Neural cell (in vitro differentiated cells): ENCODE results near the gene ONECUT1. TPM values are rescaled to one million over a fixed set of nuclear protein-coding genes. Genes with fewer than 3 reads are reported as not detected.

ENCODE experiments used
- H2AFZ ChIP-seq: fragments of 200-600, 300-800 bp; sonication (generic), shearing (Covaris generic); 2 replicates; pipeline ENCODE4 v1.6.0; 2014; ENCODE audit warnings: low read depth, mild to moderate bottlenecking, antibody characterized with exemption, low read length, moderate library complexity
- H3F3A ChIP-seq: fragments of 200-600 bp; shearing (Covaris generic); 2 replicates; pipeline ENCODE4 v1.6.1; 2016; ENCODE audit warnings: mild to moderate bottlenecking, moderate library complexity, mixed read lengths, antibody characterized with exemption, low read length; ENCODE audit not compliant: insufficient read depth, poor library complexity, severe bottlenecking
- H3K27ac ChIP-seq: fragments of 200-600, 300-800 bp; sonication (generic), shearing (Covaris generic); 2 replicates; pipeline ENCODE4 v1.5.1; 2014; ENCODE audit warnings: mild to moderate bottlenecking, low read length, moderate library complexity
- H3K27me3 ChIP-seq: fragments of 300-800, 200-600 bp; sonication (generic), shearing (Covaris generic); 2 replicates; pipeline ENCODE4 v1.6.0; 2014; ENCODE audit warnings: mild to moderate bottlenecking, low read depth, low read length, moderate library complexity; ENCODE audit not compliant: insufficient read depth
- H3K36me3 ChIP-seq: fragments of 300-800, 200-600 bp; sonication (generic), shearing (Covaris generic); 2 replicates; pipeline ENCODE4 v1.5.1; 2014; ENCODE audit warnings: mild to moderate bottlenecking, antibody characterized with exemption, low read length, moderate library complexity; ENCODE audit not compliant: insufficient read depth
- H3K4me2 ChIP-seq: fragments of 300-800, 200-600 bp; sonication (generic), shearing (Covaris generic); 2 replicates; pipeline ENCODE4 v1.6.0; 2014; ENCODE audit warnings: mild to moderate bottlenecking, low read length
- H3K4me3 ChIP-seq: fragments of 300-800, 200-600 bp; sonication (generic), shearing (Covaris generic); 2 replicates; pipeline ENCODE4 v1.5.1; 2014; ENCODE audit warnings: mild to moderate bottlenecking, low read length, moderate library complexity
- H3K79me2 ChIP-seq: fragments of 200-600 bp; shearing (Covaris generic); replicated peaks from 2 replicates; pipeline ENCODE4 v1.6.0; 2014; ENCODE audit warnings: mild to moderate bottlenecking, low read length, moderate library complexity; ENCODE audit not compliant: insufficient read depth
- H3K9ac ChIP-seq: fragments of 300-800, 200-600 bp; sonication (generic), shearing (Covaris generic); 2 replicates; pipeline ENCODE4 v1.6.1; 2016; ENCODE audit warnings: mild to moderate bottlenecking, low read length, mixed read lengths
- H3K9me2 ChIP-seq: fragments of 200-600 bp; shearing (Covaris generic); 2 replicates; pipeline ENCODE4 v1.6.1; 2016; ENCODE audit warnings: mild to moderate bottlenecking, low read length, mixed read lengths; ENCODE audit not compliant: insufficient read depth
- H3K9me3 ChIP-seq: fragments of 200-600, 300-800 bp; sonication (generic), shearing (Covaris generic); 2 replicates; pipeline ENCODE4 v1.6.1; 2016; ENCODE audit warnings: mild to moderate bottlenecking, mixed run types, low read length, moderate library complexity, mixed read lengths
- H4K20me1 ChIP-seq: fragments of 200-600 bp; shearing (Covaris generic); 2 replicates; pipeline ENCODE4 v1.6.1; 2016; ENCODE audit warnings: mild to moderate bottlenecking, mixed run types; ENCODE audit not compliant: insufficient read depth
- CTCF ChIP-seq: fragments of 450-650 bp; IDR thresholded peaks from 2 replicates; pipeline ENCODE4 v1.5.1; 2014; ENCODE audit warnings: antibody characterized with exemption, mild to moderate bottlenecking, moderate library complexity; ENCODE audit not compliant: poor library complexity, severe bottlenecking
- EP300 ChIP-seq: fragments of 450-650 bp; conservative IDR thresholded peaks from 2 replicates; pipeline ENCODE4 v1.6.1; 2014; ENCODE audit warnings: antibody characterized with exemption, mild to moderate bottlenecking, moderate library complexity; ENCODE audit not compliant: poor library complexity, severe bottlenecking
- EZH2 ChIP-seq: fragments of 200-600, 300-800 bp; shearing (Covaris generic), sonication (generic); IDR thresholded peaks from 2 replicates; pipeline ENCODE4 v1.6.1; 2014; ENCODE audit warnings: antibody characterized with exemption, low read length, borderline replicate concordance, mild to moderate bottlenecking; ENCODE audit not compliant: insufficient read depth, poor library complexity, severe bottlenecking
- MXI1 ChIP-seq: fragments of 450-650 bp; conservative IDR thresholded peaks from 2 replicates; pipeline ENCODE4 v1.6.1; 2014; ENCODE audit warnings: antibody characterized with exemption, mild to moderate bottlenecking; ENCODE audit not compliant: poor library complexity, severe bottlenecking
- POLR2AphosphoS5 ChIP-seq: IDR thresholded peaks from 2 replicates; pipeline ENCODE4 v1.6.1; 2012
- RAD21 ChIP-seq: fragments of 450-650 bp; conservative IDR thresholded peaks from 2 replicates; pipeline ENCODE4 v1.6.1; 2014; ENCODE audit warnings: antibody characterized with exemption, mild to moderate bottlenecking, moderate library complexity
- REST ChIP-seq: IDR thresholded peaks from 2 replicates; pipeline ENCODE4 v1.6.1; 2012; ENCODE audit warnings: borderline replicate concordance
- SMC3 ChIP-seq: fragments of 450-650 bp; conservative IDR thresholded peaks from 2 replicates; pipeline ENCODE4 v1.6.1; 2014; ENCODE audit warnings: antibody characterized with exemption, mild to moderate bottlenecking, moderate library complexity; ENCODE audit not compliant: poor library complexity
- TAF1 ChIP-seq: IDR thresholded peaks from 2 replicates; pipeline ENCODE4 v1.6.1; 2012; ENCODE audit warnings: low read depth
- polyA plus RNA-seq: library from polyadenylated mRNA; depleted of rRNA; stranded (reverse); fragments of >200 nt; gene quantifications from 2 replicates; pipeline ENCODE4 v1.2.3, GENCODE V29; 2014

ONECUT1 gene
- polyA plus RNA-seq, 1 donor from 2014 or later: 1.2 TPM

GRCh38 chr15:52783191-52783829 lies 6.8 kb downstream of the ONECUT1 start:
- H3K9me3 ChIP-seq: peaks cover 6% of the 10 kb centered on the region
- H3K79me2 ChIP-seq: no peaks in the 10 kb centered on the region
- peak overlapping the region; percentile 77 for H3K4me3 ChIP-seq
- H2AFZ ChIP-seq: no peak overlapping the region
- H4K20me1 ChIP-seq: no peaks in the 10 kb centered on the region
- peaks cover 73% of the 10 kb centered on the region for H3K27me3 ChIP-seq
- no peaks in the 10 kb centered on the region for H3F3A ChIP-seq
- TF ChIP-seq RAD21: no peak
- TF ChIP-seq TAF1: no peak
- no peak for TF ChIP-seq POLR2AphosphoS5
- no peak for TF ChIP-seq EP300
- no peak for TF ChIP-seq MXI1
- peak; percentile 23 for TF ChIP-seq EZH2
- peak; percentile 42 for TF ChIP-seq REST
- TF ChIP-seq SMC3: no peak
- no peak for TF ChIP-seq CTCF
- H3K4me2 ChIP-seq: no peak overlapping the region
- peak overlapping the region; percentile 42 for H3K9ac ChIP-seq
- no peaks in the 10 kb centered on the region for H3K9me2 ChIP-seq
- no peaks in the 10 kb centered on the region for H3K36me3 ChIP-seq
- H3K27ac ChIP-seq: peak overlapping the region; percentile 21

GRCh38 chr15:52782514-52782913 lies 7.6 kb downstream of the ONECUT1 start:
- Histone ChIP-seq H3F3A (no peaks in the 10 kb centered on the region), H3K79me2 (no peaks in the 10 kb centered on the region), H3K27ac (peak overlapping the region; percentile 7), H3K4me3 (peak overlapping the region; percentile 77), H2AFZ (no peak overlapping the region), H3K36me3 (no peaks in the 10 kb centered on the region), H3K9ac (no peak overlapping the region), H3K4me2 (no peak overlapping the region), H3K27me3 (peaks cover 65% of the 10 kb centered on the region), H4K20me1 (no peaks in the 10 kb centered on the region), H3K9me3 (peaks cover 6% of the 10 kb centered on the region), H3K9me2 (no peaks in the 10 kb centered on the region)
- no peak for TF ChIP-seq CTCF
- TF ChIP-seq EZH2: no peak
